Activated T-cell treated with anti-CD3 and anti-CD28 coated beads, Interleukin-2, amount 50 U/mL, for 24 hours (primary cell): ENCODE measurements around the gene BSN.

Source experiments
- DNase-seq: peaks from one replicate; pipeline ENCODE4 v3.0.0-alpha.2; 2020
- H3K27ac Mint-ChIP-seq: 2 replicates; pipeline ENCODE4 v1.8.0; 2020; ENCODE audit warnings: mild to moderate bottlenecking, mixed read lengths
- H3K27me3 Mint-ChIP-seq: 2 replicates; pipeline ENCODE4 v1.8.0; 2020; ENCODE audit warnings: mixed read lengths
- H3K36me3 Mint-ChIP-seq: 2 replicates; pipeline ENCODE4 v1.8.0; 2020; ENCODE audit warnings: low read depth, mixed read lengths
- H3K4me1 Mint-ChIP-seq: 2 replicates; pipeline ENCODE4 v1.8.0; 2020; ENCODE audit warnings: low read depth, mixed read lengths
- H3K4me3 Mint-ChIP-seq: 2 replicates; pipeline ENCODE4 v1.8.0; 2020; ENCODE audit warnings: mild to moderate bottlenecking, moderate library complexity, mixed read lengths
- H3K9me3 Mint-ChIP-seq: 2 replicates; pipeline ENCODE4 v1.8.0; 2020; ENCODE audit warnings: mixed read lengths

The BSN gene

DNA sequence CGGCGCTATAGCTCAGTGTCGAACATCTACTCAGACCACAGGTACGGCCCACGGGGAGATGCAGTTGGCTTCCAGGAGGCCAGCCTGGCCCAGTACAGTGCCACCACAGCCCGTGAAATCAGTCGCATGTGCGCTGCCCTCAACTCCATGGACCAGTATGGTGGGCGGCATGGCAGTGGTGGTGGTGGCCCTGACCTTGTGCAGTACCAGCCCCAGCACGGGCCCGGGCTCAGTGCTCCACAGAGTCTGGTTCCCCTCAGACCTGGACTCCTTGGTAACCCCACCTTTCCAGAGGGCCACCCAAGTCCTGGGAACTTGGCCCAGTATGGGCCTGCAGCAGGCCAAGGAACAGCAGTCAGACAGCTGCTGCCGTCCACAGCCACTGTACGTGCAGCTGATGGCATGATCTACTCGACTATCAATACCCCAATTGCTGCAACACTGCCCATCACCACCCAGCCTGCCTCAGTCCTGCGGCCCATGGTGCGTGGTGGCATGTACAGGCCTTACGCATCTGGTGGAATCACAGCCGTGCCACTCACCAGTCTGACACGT lies 101.5 kb downstream of the BSN start:
- H3K27ac Mint-ChIP-seq: no peak overlapping the region
- H3K4me3 Mint-ChIP-seq: no peak overlapping the region
- H3K4me1 Mint-ChIP-seq: no peaks in the 10 kb centered on the region
- no peaks in the 10 kb centered on the region for H3K36me3 Mint-ChIP-seq
- no peaks in the 10 kb centered on the region for H3K27me3 Mint-ChIP-seq
- no peaks in the 10 kb centered on the region for H3K9me3 Mint-ChIP-seq
- DNase-seq: no peak

DNA sequence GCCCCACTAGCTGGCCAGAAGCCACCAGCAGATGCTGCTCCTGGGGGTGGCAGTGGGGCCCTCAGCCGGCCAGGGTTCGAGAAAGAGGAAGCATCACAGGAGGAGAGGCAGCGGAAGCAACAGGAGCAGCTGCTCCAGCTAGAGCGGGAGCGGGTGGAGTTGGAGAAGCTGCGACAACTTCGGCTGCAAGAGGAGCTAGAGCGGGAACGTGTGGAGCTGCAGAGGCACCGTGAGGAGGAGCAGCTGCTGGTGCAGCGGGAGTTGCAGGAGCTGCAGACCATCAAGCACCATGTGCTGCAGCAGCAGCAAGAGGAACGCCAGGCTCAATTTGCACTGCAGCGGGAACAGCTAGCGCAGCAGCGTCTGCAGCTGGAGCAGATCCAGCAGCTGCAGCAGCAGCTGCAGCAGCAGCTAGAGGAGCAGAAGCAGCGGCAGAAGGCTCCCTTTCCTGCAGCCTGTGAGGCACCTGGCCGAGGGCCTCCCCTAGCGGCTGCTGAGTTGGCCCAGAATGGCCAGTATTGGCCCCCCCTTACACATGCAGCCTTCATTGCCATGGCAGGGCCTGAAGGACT lies 102.3 kb downstream of the BSN start:
- DNase-seq: no peak
- no peaks in the 10 kb centered on the region for H3K27me3 Mint-ChIP-seq
- H3K4me1 Mint-ChIP-seq: no peaks in the 10 kb centered on the region
- no peaks in the 10 kb centered on the region for H3K36me3 Mint-ChIP-seq
- H3K9me3 Mint-ChIP-seq: no peaks in the 10 kb centered on the region
- no peak overlapping the region for H3K27ac Mint-ChIP-seq
- no peak overlapping the region for H3K4me3 Mint-ChIP-seq

DNA sequence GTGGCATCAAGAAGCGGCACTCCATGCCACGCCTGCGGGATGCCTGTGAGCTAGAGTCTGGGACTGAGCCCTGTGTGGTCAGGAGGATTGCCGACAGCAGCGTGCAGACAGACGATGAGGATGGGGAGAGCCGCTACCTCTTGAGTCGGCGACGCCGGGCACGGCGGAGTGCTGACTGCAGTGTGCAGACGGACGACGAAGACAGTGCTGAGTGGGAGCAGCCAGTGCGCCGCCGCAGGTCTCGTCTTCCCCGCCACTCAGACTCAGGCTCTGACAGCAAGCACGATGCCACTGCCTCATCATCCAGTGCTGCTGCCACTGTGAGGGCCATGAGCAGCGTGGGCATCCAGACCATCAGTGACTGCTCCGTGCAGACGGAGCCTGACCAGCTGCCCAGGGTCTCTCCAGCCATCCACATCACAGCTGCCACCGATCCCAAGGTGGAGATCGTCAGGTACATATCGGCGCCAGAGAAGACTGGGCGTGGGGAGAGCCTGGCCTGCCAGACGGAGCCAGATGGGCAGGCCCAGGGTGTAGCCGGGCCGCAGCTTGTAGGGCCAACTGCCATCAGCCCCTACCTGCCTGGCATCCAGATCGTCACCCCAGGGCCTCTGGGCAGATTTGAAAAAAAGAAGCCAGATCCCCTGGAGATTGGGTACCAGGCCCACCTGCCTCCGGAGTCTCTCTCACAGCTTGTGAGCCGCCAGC lies 103.1 kb downstream of the BSN start:
- Mint-ChIP-seq H3K36me3 (no peaks in the 10 kb centered on the region), H3K27me3 (no peaks in the 10 kb centered on the region), H3K27ac (no peak overlapping the region), H3K9me3 (no peaks in the 10 kb centered on the region), H3K4me3 (no peak overlapping the region), H3K4me1 (no peaks in the 10 kb centered on the region)
- no peak for DNase-seq

DNA sequence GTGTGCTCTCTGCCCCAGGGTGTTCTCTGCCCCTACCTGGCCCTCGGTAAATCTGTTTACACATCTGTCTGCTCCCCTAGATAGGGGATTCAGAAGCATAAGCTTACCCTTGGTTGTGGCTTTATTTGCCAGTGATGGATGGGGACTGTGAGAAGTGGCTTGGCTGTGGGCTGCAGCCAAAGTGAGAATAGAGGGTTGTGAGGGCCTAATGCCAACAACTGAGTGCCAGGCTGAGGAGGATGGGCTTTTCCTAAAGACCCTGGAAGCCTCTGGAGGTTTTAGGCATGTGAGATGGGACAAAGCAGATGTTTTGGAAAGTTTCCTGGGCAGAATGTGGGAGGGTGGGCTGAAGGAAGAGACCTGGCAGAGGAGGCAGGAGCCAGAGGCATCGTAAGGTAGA lies 104.4 kb downstream of the BSN start:
- Mint-ChIP-seq H3K4me1 (no peaks in the 10 kb centered on the region), H3K36me3 (no peaks in the 10 kb centered on the region), H3K9me3 (no peaks in the 10 kb centered on the region), H3K27ac (no peak overlapping the region), H3K27me3 (no peaks in the 10 kb centered on the region), H3K4me3 (no peak overlapping the region)
- no peak for DNase-seq

DNA sequence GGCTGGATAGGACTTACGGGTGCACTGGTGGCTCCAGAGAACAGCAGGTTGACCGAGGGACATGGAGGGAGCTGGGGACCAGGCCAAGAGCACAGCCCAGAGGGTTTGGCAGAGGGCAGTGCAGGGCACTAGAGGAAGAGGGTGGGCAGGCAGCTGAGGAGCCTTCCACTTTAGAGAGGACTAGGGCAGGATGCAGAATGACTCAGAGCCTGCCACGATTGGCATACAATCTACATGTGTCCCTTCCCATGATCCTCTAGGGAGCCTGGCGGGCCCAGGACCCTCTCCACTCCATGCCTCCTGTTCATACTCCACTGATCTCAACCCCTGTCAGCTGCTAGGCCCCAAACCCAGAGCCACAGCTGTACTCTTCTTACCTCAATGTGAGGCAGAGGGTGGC lies 105.5 kb downstream of the BSN start:
- no peaks in the 10 kb centered on the region for H3K27me3 Mint-ChIP-seq
- H3K9me3 Mint-ChIP-seq: no peaks in the 10 kb centered on the region
- no peaks in the 10 kb centered on the region for H3K36me3 Mint-ChIP-seq
- DNase-seq: no peak
- H3K4me1 Mint-ChIP-seq: no peaks in the 10 kb centered on the region
- no peak overlapping the region for H3K27ac Mint-ChIP-seq
- no peak overlapping the region for H3K4me3 Mint-ChIP-seq

DNA sequence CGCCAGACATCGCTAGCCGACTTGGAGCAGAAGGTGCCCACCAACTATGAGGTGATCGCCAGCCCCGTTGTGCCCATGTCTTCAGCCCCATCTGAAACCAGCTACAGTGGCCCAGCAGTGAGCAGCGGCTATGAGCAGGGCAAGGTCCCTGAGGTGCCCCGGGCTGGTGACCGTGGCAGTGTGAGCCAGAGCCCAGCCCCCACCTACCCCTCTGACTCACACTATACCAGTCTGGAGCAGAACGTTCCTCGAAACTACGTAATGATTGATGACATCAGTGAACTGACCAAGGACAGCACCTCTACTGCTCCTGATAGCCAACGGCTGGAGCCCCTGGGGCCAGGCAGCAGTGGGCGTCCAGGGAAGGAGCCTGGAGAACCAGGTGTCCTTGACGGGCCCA lies 107.0 kb downstream of the BSN start:
- H3K4me3 Mint-ChIP-seq: no peak overlapping the region
- H3K27me3 Mint-ChIP-seq: no peaks in the 10 kb centered on the region
- H3K27ac Mint-ChIP-seq: no peak overlapping the region
- DNase-seq: no peak
- no peaks in the 10 kb centered on the region for H3K36me3 Mint-ChIP-seq
- no peaks in the 10 kb centered on the region for H3K4me1 Mint-ChIP-seq
- no peaks in the 10 kb centered on the region for H3K9me3 Mint-ChIP-seq

DNA sequence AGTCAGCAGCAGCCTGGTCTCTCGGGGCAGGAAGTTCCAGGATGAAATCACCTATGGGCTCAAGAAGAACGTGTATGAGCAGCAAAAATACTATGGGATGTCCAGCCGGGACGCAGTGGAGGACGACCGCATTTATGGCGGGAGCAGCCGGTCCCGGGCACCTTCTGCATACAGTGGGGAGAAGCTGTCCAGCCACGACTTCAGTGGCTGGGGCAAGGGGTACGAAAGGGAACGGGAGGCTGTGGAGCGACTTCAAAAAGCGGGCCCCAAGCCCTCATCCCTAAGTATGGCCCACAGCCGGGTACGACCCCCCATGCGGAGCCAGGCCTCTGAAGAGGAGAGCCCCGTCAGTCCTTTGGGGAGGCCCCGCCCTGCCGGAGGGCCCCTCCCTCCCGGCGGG lies 107.7 kb downstream of the BSN start:
- DNase-seq: no peak
- no peak overlapping the region for H3K27ac Mint-ChIP-seq
- H3K36me3 Mint-ChIP-seq: no peaks in the 10 kb centered on the region
- H3K27me3 Mint-ChIP-seq: no peaks in the 10 kb centered on the region
- no peaks in the 10 kb centered on the region for H3K4me1 Mint-ChIP-seq
- H3K4me3 Mint-ChIP-seq: no peak overlapping the region
- H3K9me3 Mint-ChIP-seq: no peaks in the 10 kb centered on the region

DNA sequence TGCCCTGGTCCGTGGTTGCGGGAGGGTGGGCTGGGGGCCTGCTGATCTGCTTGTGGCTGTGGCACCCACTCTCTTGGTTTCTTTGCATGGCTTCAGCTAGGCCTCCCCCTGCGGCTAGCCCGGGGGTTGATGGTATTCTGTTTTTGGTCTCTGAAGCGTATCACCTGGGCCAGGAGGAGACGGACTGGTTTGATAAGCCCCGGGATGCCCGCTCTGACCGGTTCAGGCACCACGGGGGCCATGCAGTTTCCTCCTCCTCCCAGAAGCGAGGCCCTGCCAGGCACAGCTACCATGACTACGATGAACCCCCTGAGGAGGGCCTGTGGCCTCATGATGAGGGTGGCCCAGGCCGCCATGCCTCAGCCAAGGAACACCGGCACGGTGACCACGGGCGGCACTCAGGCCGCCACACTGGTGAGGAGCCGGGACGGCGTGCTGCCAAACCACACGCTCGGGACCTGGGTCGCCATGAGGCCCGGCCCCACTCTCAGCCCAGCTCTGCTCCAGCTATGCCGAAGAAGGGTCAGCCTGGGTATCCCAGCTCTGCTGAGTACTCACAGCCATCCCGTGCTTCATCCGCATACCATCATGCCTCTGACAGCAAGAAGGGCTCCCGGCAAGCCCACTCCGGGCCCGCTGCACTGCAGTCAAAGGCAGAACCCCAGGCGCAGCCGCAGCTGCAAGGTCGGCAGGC lies 108.6 kb downstream of the BSN start:
- DNase-seq: no peak
- Mint-ChIP-seq H3K27me3 (no peaks in the 10 kb centered on the region), H3K4me1 (no peaks in the 10 kb centered on the region), H3K9me3 (no peaks in the 10 kb centered on the region), H3K36me3 (no peaks in the 10 kb centered on the region), H3K4me3 (no peak overlapping the region), H3K27ac (no peak overlapping the region)

DNA sequence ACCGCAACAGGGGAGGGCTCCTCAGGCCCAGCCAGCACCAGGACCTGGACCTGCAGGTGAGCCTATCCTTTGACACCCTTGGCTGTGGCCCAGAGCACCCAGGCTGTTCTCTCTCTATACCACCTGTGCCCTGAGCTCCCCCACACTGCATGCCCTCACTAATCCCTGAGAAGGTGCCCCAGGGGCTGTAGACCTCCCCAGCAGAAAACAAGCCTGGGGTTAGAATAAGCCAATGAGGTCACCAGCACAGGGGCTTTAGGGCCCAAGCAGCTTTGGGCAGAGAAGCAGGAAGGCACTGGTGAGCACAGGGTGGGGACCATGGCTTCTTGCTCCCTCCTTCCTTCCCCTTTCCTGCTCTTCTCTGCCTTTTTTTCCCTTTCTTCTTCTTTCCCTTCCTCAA lies 109.6 kb downstream of the BSN start:
- Mint-ChIP-seq H3K9me3 (no peaks in the 10 kb centered on the region), H3K36me3 (no peaks in the 10 kb centered on the region), H3K27me3 (no peaks in the 10 kb centered on the region), H3K27ac (no peak overlapping the region), H3K4me3 (no peak overlapping the region), H3K4me1 (no peaks in the 10 kb centered on the region)
- DNase-seq: no peak

DNA sequence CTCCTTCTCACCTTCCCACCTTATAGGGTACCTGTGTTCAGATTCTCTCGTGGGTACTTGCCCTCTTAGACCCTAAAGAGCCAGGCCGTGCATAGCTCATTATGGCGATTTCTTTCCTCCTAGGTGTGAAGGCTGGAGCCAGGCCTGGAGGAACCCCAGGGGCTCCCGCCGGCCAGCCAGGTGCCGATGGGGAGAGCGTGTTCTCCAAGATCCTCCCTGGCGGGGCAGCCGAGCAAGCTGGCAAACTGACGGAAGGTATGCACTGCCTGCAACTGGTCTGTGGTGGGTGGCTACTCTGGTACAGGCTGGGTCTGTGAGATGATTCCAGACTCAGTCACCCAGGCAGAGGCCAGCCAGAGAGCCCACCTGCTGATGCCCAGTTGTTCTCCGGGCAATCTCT lies 110.0 kb downstream of the BSN start:
- no peak overlapping the region for H3K27ac Mint-ChIP-seq
- H3K4me1 Mint-ChIP-seq: no peaks in the 10 kb centered on the region
- no peaks in the 10 kb centered on the region for H3K9me3 Mint-ChIP-seq
- no peaks in the 10 kb centered on the region for H3K27me3 Mint-ChIP-seq
- H3K36me3 Mint-ChIP-seq: no peaks in the 10 kb centered on the region
- no peak for DNase-seq
- H3K4me3 Mint-ChIP-seq: no peak overlapping the region

DNA sequence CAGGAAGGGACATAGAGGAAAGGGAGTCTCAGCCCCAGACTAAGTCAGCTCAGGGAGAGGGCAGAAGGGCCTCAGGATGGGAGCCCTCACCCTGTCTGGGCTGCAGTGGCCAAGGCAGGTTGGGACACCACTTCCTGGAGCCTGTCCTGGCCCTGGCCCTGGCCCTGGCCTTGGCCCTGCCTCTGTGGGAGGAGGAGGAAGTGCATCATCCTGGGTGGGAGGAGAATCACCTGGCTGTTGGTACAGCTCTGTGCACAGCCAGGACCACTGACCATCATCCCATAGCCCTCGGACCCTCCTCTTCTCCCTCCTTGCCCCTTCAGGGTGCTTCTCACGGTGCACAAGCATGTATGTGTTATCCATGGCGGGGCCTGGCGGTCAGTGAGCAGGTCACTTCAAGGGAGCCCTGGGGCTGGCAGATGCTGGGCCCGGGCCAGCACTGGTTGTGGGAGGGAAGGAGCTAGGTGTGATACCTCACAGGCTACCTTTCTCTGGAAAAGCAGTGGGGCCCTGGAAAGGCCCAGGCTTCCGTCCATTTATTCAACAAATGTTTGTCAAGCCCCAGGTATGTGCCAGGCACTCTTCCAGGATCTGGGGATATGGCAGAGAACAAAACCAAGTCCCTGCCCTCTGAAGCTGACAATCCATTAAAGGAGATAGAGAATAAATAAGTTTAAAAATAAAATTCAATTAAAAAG lies 111.7 kb downstream of the BSN start:
- no peak overlapping the region for H3K4me3 Mint-ChIP-seq
- H3K27me3 Mint-ChIP-seq: no peaks in the 10 kb centered on the region
- no peak overlapping the region for H3K27ac Mint-ChIP-seq

DNA sequence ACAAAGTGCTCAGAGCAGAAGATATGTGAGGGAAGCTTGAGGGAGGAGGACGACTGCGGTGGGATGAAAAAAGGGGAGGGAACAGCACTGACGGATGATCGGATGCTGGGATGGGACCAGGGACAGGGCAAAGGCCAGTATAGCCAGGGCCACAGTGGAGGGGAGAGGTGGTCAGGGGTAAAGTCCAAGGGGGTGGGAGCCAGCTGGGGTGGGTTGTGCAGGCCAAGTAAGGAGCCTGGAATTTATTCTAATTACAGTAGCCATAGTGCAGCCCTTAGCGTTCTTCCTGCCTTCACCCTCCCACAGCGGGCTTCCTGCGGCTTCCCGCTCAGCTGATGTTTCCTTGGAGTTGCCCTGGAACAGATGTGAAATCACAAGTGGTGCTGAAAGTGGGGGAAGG lies 112.3 kb downstream of the BSN start:
- no peaks in the 10 kb centered on the region for H3K9me3 Mint-ChIP-seq
- no peaks in the 10 kb centered on the region for H3K36me3 Mint-ChIP-seq
- H3K4me1 Mint-ChIP-seq: no peaks in the 10 kb centered on the region
- no peak overlapping the region for H3K4me3 Mint-ChIP-seq
- no peaks in the 10 kb centered on the region for H3K27me3 Mint-ChIP-seq
- no peak for DNase-seq
- no peak overlapping the region for H3K27ac Mint-ChIP-seq

More for the DNA sequence above, 111.7 kb downstream of the BSN start:
- Mint-ChIP-seq H3K36me3 (no peaks in the 10 kb centered on the region), H3K9me3 (no peaks in the 10 kb centered on the region), H3K4me1 (no peaks in the 10 kb centered on the region)
- DNase-seq: no peak

DNA sequence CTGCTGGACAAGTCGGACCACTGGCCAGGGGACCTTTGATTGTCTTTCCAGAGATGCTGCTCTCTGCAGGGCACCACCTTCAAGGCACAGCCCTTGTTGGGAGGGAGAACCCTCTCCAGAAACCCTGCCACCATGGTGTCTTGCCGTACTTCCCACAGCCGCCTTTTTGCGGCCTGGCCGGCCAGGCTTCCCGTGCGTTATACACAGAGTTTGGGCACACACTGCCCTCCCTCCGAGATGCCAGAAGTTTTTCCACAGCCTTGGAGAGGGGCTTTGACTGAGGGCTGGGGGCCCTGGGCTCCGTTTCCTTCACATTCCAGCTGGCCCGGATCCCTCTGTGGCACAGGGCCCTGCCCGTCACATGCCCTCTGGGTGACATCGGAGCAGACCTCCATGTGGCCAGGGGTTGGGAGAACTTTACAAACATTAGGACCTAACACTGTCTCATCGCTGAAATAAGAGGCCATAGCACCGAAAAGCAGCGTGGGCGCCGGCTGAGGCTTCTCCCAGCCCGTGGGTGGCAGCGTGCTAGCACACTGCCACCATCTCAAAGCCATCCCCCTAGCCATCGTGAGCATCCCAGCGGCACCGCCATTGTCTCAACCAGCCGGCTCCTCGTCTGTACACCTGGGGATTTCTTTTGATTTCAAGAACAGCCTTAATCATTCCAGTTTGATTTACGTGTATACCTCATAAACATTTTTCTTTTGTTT lies 113.6 kb downstream of the BSN start:
- Mint-ChIP-seq H3K27ac (no peak overlapping the region), H3K9me3 (no peaks in the 10 kb centered on the region), H3K4me3 (no peak overlapping the region), H3K36me3 (peaks cover 1% of the 10 kb centered on the region), H3K4me1 (peaks cover 7% of the 10 kb centered on the region), H3K27me3 (no peaks in the 10 kb centered on the region)
- no peak for DNase-seq

DNA sequence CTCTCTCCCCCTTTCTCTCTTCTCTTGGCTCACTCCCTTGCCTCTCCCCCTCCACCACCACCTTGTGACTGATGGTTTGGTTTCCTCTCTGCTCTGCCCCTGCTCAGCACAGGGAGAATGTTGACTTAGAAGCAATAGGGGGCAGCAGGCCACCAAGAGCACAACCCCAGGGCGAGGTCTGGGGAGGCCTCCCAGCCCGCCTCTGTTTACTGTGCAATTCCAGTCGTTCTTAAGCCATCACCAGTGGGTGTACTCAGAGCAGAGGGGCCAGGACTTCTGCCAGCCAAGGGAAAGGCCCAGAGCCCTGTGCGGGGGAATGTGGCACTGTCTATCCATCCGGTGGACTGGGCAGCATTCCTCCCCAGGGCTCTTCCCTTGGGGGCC lies 114.1 kb downstream of the BSN start:
- no peak for DNase-seq
- peaks cover 10% of the 10 kb centered on the region for H3K4me1 Mint-ChIP-seq
- no peak overlapping the region for H3K4me3 Mint-ChIP-seq
- no peaks in the 10 kb centered on the region for H3K27me3 Mint-ChIP-seq
- peaks cover 6% of the 10 kb centered on the region for H3K36me3 Mint-ChIP-seq
- no peak overlapping the region for H3K27ac Mint-ChIP-seq
- H3K9me3 Mint-ChIP-seq: no peaks in the 10 kb centered on the region
